Measurements from ENCODE around the gene TNFAIP6.
"Not testable (repeated sequence)": the region's sequence is repeated elsewhere in the genome, so short reads cannot be mapped to it uniquely, and the experiment has no call there.

TNFAIP6 gene, protein sequence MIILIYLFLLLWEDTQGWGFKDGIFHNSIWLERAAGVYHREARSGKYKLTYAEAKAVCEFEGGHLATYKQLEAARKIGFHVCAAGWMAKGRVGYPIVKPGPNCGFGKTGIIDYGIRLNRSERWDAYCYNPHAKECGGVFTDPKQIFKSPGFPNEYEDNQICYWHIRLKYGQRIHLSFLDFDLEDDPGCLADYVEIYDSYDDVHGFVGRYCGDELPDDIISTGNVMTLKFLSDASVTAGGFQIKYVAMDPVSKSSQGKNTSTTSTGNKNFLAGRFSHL

GRCh38 chr2:151357359-151357758 lies at the start of gene TNFAIP6:
TNFAIP6 (plus strand) TSS chr2:151357592; CDS start chr2:151357667, 75 bp downstream.
- Histone ChIP-seq H3K9me3 (ENCODE audit: low read length) (no peaks in the 10 kb centered on the region), H2AFZ (ENCODE audit: low read depth, low read length) (no peak within 1 kb of the TSS), H3K4me3 (ENCODE audit: low read length) (no peak within 1 kb of the TSS), H3K27me3 (ENCODE audit: insufficient read depth, low read length) (no peaks in the 10 kb centered on the region), H3K36me3 (ENCODE audit: insufficient read depth, low read length) (no peaks in the 10 kb centered on the region), H3K4me1 (ENCODE audit: insufficient read depth, low read length) (no peaks in the 10 kb centered on the region)

DNA sequence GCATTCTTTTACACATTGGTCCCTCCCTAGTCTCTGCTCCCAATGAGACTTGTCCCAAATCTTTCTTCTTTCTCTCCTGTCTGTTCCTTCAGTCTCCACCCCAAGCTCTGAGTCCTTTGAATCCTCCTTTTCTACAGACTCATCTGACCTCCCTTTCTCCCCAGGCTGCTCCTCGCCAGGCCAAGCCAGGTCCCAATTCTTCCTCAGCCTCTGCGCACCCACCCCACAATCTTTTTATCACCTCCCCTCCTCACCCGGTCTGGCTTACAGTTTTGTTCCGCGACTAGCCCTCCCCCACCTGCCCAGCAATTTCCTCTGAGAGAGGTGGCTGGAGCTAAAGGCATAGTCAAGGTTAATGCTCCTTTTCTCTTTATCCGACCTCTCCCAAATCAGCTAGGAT lies 47.1 kb upstream of the TNFAIP6 start:
- H3K9me3 ChIP-seq (ENCODE audit: low read length); H3K4me1 ChIP-seq (ENCODE audit: insufficient read depth, low read length); H2AFZ ChIP-seq (ENCODE audit: low read depth, low read length); H3K36me3 ChIP-seq (ENCODE audit: insufficient read depth, low read length); H3K4me3 ChIP-seq (ENCODE audit: low read length); H3K27me3 ChIP-seq (ENCODE audit: insufficient read depth, low read length): not testable (repeated sequence)

DNA sequence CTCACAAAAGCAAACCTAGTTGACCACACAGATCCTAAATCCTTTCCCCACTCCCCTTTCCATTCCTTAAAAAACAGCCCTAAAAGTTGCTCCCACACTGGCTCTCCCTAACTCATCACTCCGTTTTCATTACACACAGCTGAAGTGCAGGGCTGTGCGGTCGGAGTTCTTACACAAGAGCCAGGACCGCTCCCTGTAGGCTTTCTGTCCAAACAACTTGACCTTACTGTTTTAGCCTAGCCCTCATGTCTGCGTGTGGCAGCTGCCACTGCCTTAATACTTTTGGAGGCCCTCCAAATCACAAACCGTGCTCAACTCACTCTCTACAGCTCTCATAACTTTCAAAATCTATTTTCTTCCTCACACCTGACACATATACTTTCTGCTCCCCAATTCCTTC lies 45.0 kb upstream of the TNFAIP6 start:
- not testable (repeated sequence) for H3K27me3 ChIP-seq (ENCODE audit: insufficient read depth, low read length); H3K4me1 ChIP-seq (ENCODE audit: insufficient read depth, low read length); H2AFZ ChIP-seq (ENCODE audit: low read depth, low read length); H3K4me3 ChIP-seq (ENCODE audit: low read length); H3K9me3 ChIP-seq (ENCODE audit: low read length); H3K36me3 ChIP-seq (ENCODE audit: insufficient read depth, low read length)

DNA sequence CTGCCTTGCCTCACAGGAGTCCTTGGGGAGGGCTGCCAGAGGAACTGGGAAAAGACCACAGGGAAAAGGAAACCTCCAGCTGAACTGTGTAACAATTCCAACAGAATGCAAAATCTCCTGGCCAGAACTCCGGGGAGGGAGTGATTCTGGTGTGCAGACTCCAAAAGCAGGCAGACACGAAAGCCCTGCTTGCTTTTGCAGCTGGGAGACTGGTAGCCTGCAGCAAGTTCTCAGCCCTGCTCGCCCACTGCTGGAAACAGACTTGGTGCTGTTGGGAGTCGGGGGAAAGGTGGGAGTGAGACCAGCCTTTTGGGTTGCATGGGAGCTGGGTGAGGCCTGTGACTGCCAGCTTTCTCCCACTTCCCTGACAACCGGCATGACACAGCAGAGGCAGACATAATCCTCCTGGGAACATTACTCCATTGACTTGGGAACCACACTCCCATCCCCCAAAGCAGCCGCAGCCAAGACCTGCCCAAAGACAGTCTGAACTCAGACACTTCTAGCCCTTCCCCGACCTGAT lies 42.0 kb upstream of the TNFAIP6 start:
- Histone ChIP-seq H3K36me3 (ENCODE audit: insufficient read depth, low read length) (no peaks in the 10 kb centered on the region), H3K9me3 (ENCODE audit: low read length) (no peaks in the 10 kb centered on the region), H3K27me3 (ENCODE audit: insufficient read depth, low read length) (no peaks in the 10 kb centered on the region), H2AFZ (ENCODE audit: low read depth, low read length) (no peak overlapping the region), H3K4me3 (ENCODE audit: low read length) (no peak overlapping the region), H3K4me1 (ENCODE audit: insufficient read depth, low read length) (peaks cover 2% of the 10 kb centered on the region)

DNA sequence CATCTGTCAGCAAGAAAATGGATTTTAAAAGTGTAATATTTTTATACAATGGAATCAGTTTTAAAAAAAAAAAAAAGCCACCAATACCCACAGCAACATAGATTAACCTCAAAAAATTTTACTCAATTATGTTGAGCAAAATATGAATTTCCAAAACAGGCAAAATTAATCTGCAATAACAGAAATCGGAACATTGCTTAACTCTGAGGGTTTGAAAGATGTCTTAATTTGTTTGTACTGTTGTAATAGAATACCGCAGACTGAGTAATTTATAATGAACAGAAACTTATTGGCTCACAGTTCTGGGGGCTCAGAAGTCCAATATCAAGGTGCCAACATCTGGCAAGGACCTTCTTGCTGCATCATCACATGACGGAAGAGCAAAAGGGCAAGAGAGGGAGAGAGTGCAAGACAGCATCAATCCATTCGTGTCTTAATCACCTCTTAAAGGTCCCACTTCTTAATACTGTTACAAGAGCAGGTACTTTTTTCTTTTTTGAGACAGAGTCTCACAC lies 31.8 kb upstream of the TNFAIP6 start:
- H2AFZ ChIP-seq (ENCODE audit: low read depth, low read length), result no peak overlapping the region
- no peak overlapping the region for H3K4me3 ChIP-seq (ENCODE audit: low read length)
- no peaks in the 10 kb centered on the region for H3K27me3 ChIP-seq (ENCODE audit: insufficient read depth, low read length)
- H3K4me1 ChIP-seq (ENCODE audit: insufficient read depth, low read length), result no peaks in the 10 kb centered on the region
- H3K9me3 ChIP-seq (ENCODE audit: low read length), result no peaks in the 10 kb centered on the region
- H3K36me3 ChIP-seq (ENCODE audit: insufficient read depth, low read length), result no peaks in the 10 kb centered on the region

- H3K4me1 ChIP-seq (ENCODE audit: insufficient read depth, low read length), result no peaks in the 10 kb centered on the region
- no peaks in the 10 kb centered on the region for H3K9me3 ChIP-seq (ENCODE audit: low read length)
- no peaks in the 10 kb centered on the region for H3K27me3 ChIP-seq (ENCODE audit: insufficient read depth, low read length)
- no peak overlapping the region for H3K4me3 ChIP-seq (ENCODE audit: low read length)
- no peaks in the 10 kb centered on the region for H3K36me3 ChIP-seq (ENCODE audit: insufficient read depth, low read length)
- no peak overlapping the region for H2AFZ ChIP-seq (ENCODE audit: low read depth, low read length)
Observed at GRCh38 chr2:151326554-151326953, 30.8 kb upstream of the TNFAIP6 start.

DNA sequence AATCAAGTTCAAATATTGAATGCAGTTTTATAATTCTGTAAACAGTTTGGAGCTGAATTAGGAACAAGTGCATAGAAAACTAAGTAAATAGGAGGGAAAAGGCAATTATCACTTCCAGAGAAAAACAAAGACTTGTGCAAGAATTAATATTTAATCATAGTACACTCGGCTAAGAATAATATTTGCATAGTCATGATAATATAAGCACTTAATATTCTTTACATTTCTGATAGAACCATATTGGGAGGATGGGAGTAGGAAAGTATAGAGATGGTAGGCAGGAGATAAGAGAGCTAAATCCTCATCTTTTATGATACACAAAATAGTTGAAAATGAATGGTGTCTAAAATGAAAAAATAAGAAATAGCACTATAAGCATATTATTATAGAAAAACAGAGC lies 27.4 kb upstream of the TNFAIP6 start:
- H3K4me1 ChIP-seq (ENCODE audit: insufficient read depth, low read length), result no peaks in the 10 kb centered on the region
- H2AFZ ChIP-seq (ENCODE audit: low read depth, low read length), result no peak overlapping the region
- no peaks in the 10 kb centered on the region for H3K27me3 ChIP-seq (ENCODE audit: insufficient read depth, low read length)
- no peaks in the 10 kb centered on the region for H3K9me3 ChIP-seq (ENCODE audit: low read length)
- H3K4me3 ChIP-seq (ENCODE audit: low read length), result no peak overlapping the region
- H3K36me3 ChIP-seq (ENCODE audit: insufficient read depth, low read length), result no peaks in the 10 kb centered on the region

- Histone ChIP-seq H2AFZ (ENCODE audit: low read depth, low read length) (no peak overlapping the region), H3K27me3 (ENCODE audit: insufficient read depth, low read length) (no peaks in the 10 kb centered on the region), H3K4me3 (ENCODE audit: low read length) (no peak overlapping the region), H3K36me3 (ENCODE audit: insufficient read depth, low read length) (no peaks in the 10 kb centered on the region), H3K4me1 (ENCODE audit: insufficient read depth, low read length) (no peaks in the 10 kb centered on the region), H3K9me3 (ENCODE audit: low read length) (no peaks in the 10 kb centered on the region)
Observed at GRCh38 chr2:151333083-151333482, 24.3 kb upstream of the TNFAIP6 start.

GRCh38 chr2:151334082-151334815 lies 23.1 kb upstream of the TNFAIP6 start:
- Histone ChIP-seq H3K27me3 (ENCODE audit: insufficient read depth, low read length) (no peaks in the 10 kb centered on the region), H2AFZ (ENCODE audit: low read depth, low read length) (no peak overlapping the region), H3K4me3 (ENCODE audit: low read length) (no peak overlapping the region), H3K4me1 (ENCODE audit: insufficient read depth, low read length) (peaks cover under 1% of the 10 kb centered on the region), H3K36me3 (ENCODE audit: insufficient read depth, low read length) (no peaks in the 10 kb centered on the region), H3K9me3 (ENCODE audit: low read length) (no peaks in the 10 kb centered on the region)

GRCh38 chr2:151336863-151337371 lies 20.5 kb upstream of the TNFAIP6 start:
- Histone ChIP-seq H3K27me3 (ENCODE audit: insufficient read depth, low read length) (no peaks in the 10 kb centered on the region), H2AFZ (ENCODE audit: low read depth, low read length) (no peak overlapping the region), H3K4me3 (ENCODE audit: low read length) (no peak overlapping the region), H3K36me3 (ENCODE audit: insufficient read depth, low read length) (no peaks in the 10 kb centered on the region), H3K4me1 (ENCODE audit: insufficient read depth, low read length) (peaks cover 4% of the 10 kb centered on the region), H3K9me3 (ENCODE audit: low read length) (no peaks in the 10 kb centered on the region)

DNA sequence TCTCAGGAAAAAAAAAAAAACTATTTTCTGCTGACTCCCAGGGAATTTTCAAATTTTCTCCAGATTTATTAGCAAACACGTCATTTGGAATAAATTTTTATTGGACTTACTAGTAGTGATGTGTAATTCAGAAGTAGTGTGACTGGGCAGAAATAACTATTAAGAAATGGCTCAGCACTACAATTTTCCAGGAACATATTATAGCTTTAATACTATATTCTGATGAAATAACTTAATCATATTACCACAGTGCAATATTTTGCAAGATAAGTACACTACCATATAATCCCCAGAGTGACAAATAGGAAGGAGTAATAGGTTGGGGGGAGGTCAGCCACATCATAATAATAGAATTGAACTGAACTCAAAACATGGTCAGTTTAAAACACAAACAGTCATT lies 19.7 kb upstream of the TNFAIP6 start:
- H3K4me3 ChIP-seq (ENCODE audit: low read length), result no peak overlapping the region
- H3K27me3 ChIP-seq (ENCODE audit: insufficient read depth, low read length), result no peaks in the 10 kb centered on the region
- peaks cover 4% of the 10 kb centered on the region for H3K4me1 ChIP-seq (ENCODE audit: insufficient read depth, low read length)
- H2AFZ ChIP-seq (ENCODE audit: low read depth, low read length), result no peak overlapping the region
- no peaks in the 10 kb centered on the region for H3K9me3 ChIP-seq (ENCODE audit: low read length)
- no peaks in the 10 kb centered on the region for H3K36me3 ChIP-seq (ENCODE audit: insufficient read depth, low read length)

GRCh38 chr2:151338115-151338514 lies 19.3 kb upstream of the TNFAIP6 start:
- Histone ChIP-seq H3K4me3 (ENCODE audit: low read length) (no peak overlapping the region), H2AFZ (ENCODE audit: low read depth, low read length) (no peak overlapping the region), H3K36me3 (ENCODE audit: insufficient read depth, low read length) (no peaks in the 10 kb centered on the region), H3K27me3 (ENCODE audit: insufficient read depth, low read length) (no peaks in the 10 kb centered on the region), H3K4me1 (ENCODE audit: insufficient read depth, low read length) (peaks cover 4% of the 10 kb centered on the region), H3K9me3 (ENCODE audit: low read length) (no peaks in the 10 kb centered on the region)

DNA sequence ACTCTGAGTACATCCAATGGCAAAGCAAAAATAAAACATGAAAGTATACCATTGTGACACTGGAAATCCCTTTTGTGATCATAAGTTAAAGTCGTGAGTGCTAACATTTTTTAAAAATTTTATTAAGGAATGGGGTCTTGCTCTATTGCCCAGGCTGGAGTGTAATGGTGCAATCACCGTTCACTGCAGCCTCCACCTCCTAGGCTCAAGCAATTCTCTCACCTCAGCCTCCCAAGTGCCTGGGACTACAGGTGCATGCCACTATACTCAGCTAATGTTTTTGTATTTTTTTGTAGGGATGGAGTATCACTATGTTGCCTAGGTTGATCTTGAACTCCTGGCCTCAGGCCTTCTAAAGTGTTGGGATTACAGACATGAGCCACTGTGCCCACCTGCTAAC lies 14.3 kb upstream of the TNFAIP6 start:
- Histone ChIP-seq H3K27me3 (ENCODE audit: insufficient read depth, low read length) (no peaks in the 10 kb centered on the region), H3K4me1 (ENCODE audit: insufficient read depth, low read length) (peaks cover 4% of the 10 kb centered on the region), H3K9me3 (ENCODE audit: low read length) (no peaks in the 10 kb centered on the region), H2AFZ (ENCODE audit: low read depth, low read length) (no peak overlapping the region), H3K4me3 (ENCODE audit: low read length) (no peak overlapping the region), H3K36me3 (ENCODE audit: insufficient read depth, low read length) (no peaks in the 10 kb centered on the region)
